H1 (cell line): ENCODE data around the gene TMEM135. TPM values are rescaled to one million over a fixed set of nuclear protein-coding genes. Genes with fewer than 3 reads are reported as not detected.

Experiments used
- CTCF ChIA-PET: fragments of 300-600 bp; sonication (Branson Sonifier 250); formaldehyde crosslinking; loops from one replicate; lab custom pipeline; 2021; ENCODE audit not compliant: partially characterized antibody; lab: Charles Lee
- POLR2A ChIA-PET: fragments of 300-600 bp; sonication (Branson Sonifier 250); formaldehyde crosslinking; loops from one replicate; lab custom pipeline; 2021; ENCODE audit warnings: inconsistent platforms; ENCODE audit not compliant: partially characterized antibody; lab: Charles Lee
- DNase-seq, 2 experiments: peaks; one replicate each; pipeline versions ENCODE4 v3.0.0 to v3.0.0-alpha.2; 2010 to 2022; ENCODE audit warnings: low spot score in 2 of 2, low read depth in 1 of 2, mixed read lengths in 1 of 2
- FAIRE-seq: peaks from 2 replicates; lab custom pipeline; 2011; peaks lifted over from hg19 to GRCh38; lab: Jason Lieb, UNC
- H2AFZ ChIP-seq: 2 replicates; pipeline ENCODE4 v1.8.1; 2012; ENCODE audit warnings: low read length, inconsistent platforms
- H2AK5ac ChIP-seq: 2 replicates; pipeline ENCODE4 v1.6.1; 2013; ENCODE audit warnings: low read depth, low read length
- H2BK120ac ChIP-seq: replicated peaks from 2 replicates; pipeline ENCODE3; 2013; ENCODE audit warnings: low read depth, low read length, inconsistent platforms
- H2BK12ac ChIP-seq: 2 replicates; pipeline ENCODE4 v1.6.1; 2013; ENCODE audit warnings: low read depth, low read length
- H2BK15ac ChIP-seq: 2 replicates; pipeline ENCODE4 v1.6.1; 2013; ENCODE audit warnings: low read length
- H2BK20ac ChIP-seq: 2 replicates; pipeline ENCODE4 v1.6.1; 2013; ENCODE audit warnings: low read length
- H2BK5ac ChIP-seq: 2 replicates; pipeline ENCODE4 v1.6.1; 2013; ENCODE audit warnings: low read depth, low read length
- H3K14ac ChIP-seq: 2 replicates; pipeline ENCODE4 v1.6.1; 2013; ENCODE audit warnings: inconsistent platforms; ENCODE audit not compliant: insufficient read length
- H3K18ac ChIP-seq: 2 replicates; pipeline ENCODE4 v1.6.1; 2013; ENCODE audit warnings: low read length; ENCODE audit errors: extremely low read depth
- H3K23ac ChIP-seq: 2 replicates; pipeline ENCODE4 v1.6.1; 2013; ENCODE audit warnings: inconsistent platforms; ENCODE audit not compliant: insufficient read length
- H3K23me2 ChIP-seq: 2 replicates; pipeline ENCODE4 v1.6.1; 2013; ENCODE audit warnings: low read depth, low read length
- H3K27ac ChIP-seq: 2 replicates; pipeline ENCODE4 v1.6.1; 2011; ENCODE audit warnings: low read depth, low read length, inconsistent platforms
- H3K27me3 ChIP-seq, 4 experiments: replicated peaks in 1 of 4; 1 replicate in 1 of 4; 2 replicates in 3 of 4; pipeline versions ENCODE4 v1.6.1 to v1.8.1; 2011 to 2013; ENCODE audit warnings: low read length in 3 of 4, mild to moderate bottlenecking in 3 of 4, inconsistent platforms in 2 of 4, mixed read lengths in 2 of 4, moderate library complexity in 1 of 4; ENCODE audit not compliant: control insufficient read depth in 3 of 4, insufficient read depth in 3 of 4; ENCODE audit errors: extremely low read depth in 1 of 4
- H3K36me3 ChIP-seq, 4 experiments: 2 replicates each; pipeline versions ENCODE4 v1.6.1 to v1.8.1; 2011 to 2013; ENCODE audit warnings: mild to moderate bottlenecking in 4 of 4, low read length in 3 of 4, moderate library complexity in 2 of 4, control low read depth in 1 of 4, inconsistent platforms in 1 of 4; ENCODE audit not compliant: insufficient read depth in 4 of 4, control insufficient read depth in 2 of 4
- H3K4ac ChIP-seq: replicated peaks from 2 replicates; pipeline ENCODE3; 2013; ENCODE audit warnings: low read length, low read depth, mixed read lengths, inconsistent platforms; ENCODE audit not compliant: insufficient read length
- H3K4me1 ChIP-seq, 4 experiments: replicated peaks in 1 of 4; 1 replicate in 1 of 4; 2 replicates in 3 of 4; pipeline versions ENCODE4 v1.6.1 to v1.8.1; 2011 to 2013; ENCODE audit warnings: low read length in 3 of 4, inconsistent platforms in 2 of 4, mixed read lengths in 1 of 4; ENCODE audit not compliant: insufficient read depth in 4 of 4, control insufficient read depth in 3 of 4
- H3K4me2 ChIP-seq, 2 experiments: 2 replicates each; pipeline versions ENCODE4 v1.6.1 to v1.8.1; 2011 to 2013; ENCODE audit warnings: low read depth in 2 of 2, low read length in 2 of 2, control low read depth in 1 of 2, inconsistent platforms in 1 of 2, mild to moderate bottlenecking in 1 of 2; ENCODE audit not compliant: insufficient read depth in 1 of 2
- H3K4me3 ChIP-seq, 4 experiments: fragments of 200-600, 300-600 bp in 1 of 4; sonication (generic), shearing (Covaris generic), sonication (Bioruptor Twin) in 1 of 4; 2 replicates each; pipeline versions ENCODE4 v1.5.1 to v1.8.1; 2011 to 2016; ENCODE audit warnings: low read length in 4 of 4, low read depth in 3 of 4, control low read depth in 2 of 4, inconsistent platforms in 2 of 4, mild to moderate bottlenecking in 2 of 4, mixed read lengths in 1 of 4, moderate library complexity in 1 of 4; ENCODE audit not compliant: insufficient read depth in 2 of 4; ENCODE audit errors: extremely low read depth in 1 of 4
- H3K56ac ChIP-seq: replicated peaks from 2 replicates; pipeline ENCODE3; 2013; ENCODE audit warnings: low read depth, mild to moderate bottlenecking, mixed read lengths, low read length, inconsistent platforms; ENCODE audit not compliant: insufficient read length
- H3K79me1 ChIP-seq: 2 replicates; pipeline ENCODE4 v1.6.1; 2013; ENCODE audit warnings: low read depth, low read length, control low read depth
- H3K79me2 ChIP-seq, 2 experiments: 2 replicates each; pipeline versions ENCODE4 v1.6.1 to v1.8.1; 2012 to 2013; ENCODE audit warnings: low read length in 2 of 2, mild to moderate bottlenecking in 2 of 2, inconsistent platforms in 1 of 2; ENCODE audit not compliant: insufficient read depth in 2 of 2, control insufficient read depth in 1 of 2
- H3K9ac ChIP-seq, 4 experiments: replicated peaks in 1 of 4; 1 replicate in 1 of 4; 2 replicates in 3 of 4; pipeline versions ENCODE4 v1.6.1 to v1.8.1; 2011 to 2013; ENCODE audit warnings: low read depth in 3 of 4, low read length in 3 of 4, control low read depth in 2 of 4, mild to moderate bottlenecking in 2 of 4, moderate library complexity in 2 of 4, inconsistent platforms in 1 of 4; ENCODE audit errors: extremely low read depth in 1 of 4
- H3K9me3 ChIP-seq, 2 experiments: 2 replicates each; pipeline versions ENCODE4 v1.6.1 to v1.8.1; 2012 to 2013; ENCODE audit warnings: mild to moderate bottlenecking in 2 of 2, moderate library complexity in 2 of 2, control low read depth in 1 of 2, inconsistent platforms in 1 of 2, low read depth in 1 of 2, low read length in 1 of 2, mixed read lengths in 1 of 2; ENCODE audit not compliant: insufficient read depth in 2 of 2
- H4K20me1 ChIP-seq, 2 experiments: replicated peaks in 1 of 2; 2 replicates each; pipeline versions ENCODE3 to v1.8.1; 2011 to 2013; ENCODE audit warnings: inconsistent platforms in 2 of 2, low read length in 2 of 2, mild to moderate bottlenecking in 1 of 2; ENCODE audit not compliant: insufficient read depth in 2 of 2, control insufficient read depth in 1 of 2
- H4K5ac ChIP-seq: 2 replicates; pipeline ENCODE4 v1.6.1; 2013; ENCODE audit warnings: low read length, low read depth, mixed read lengths, inconsistent platforms; ENCODE audit not compliant: insufficient read length
- H4K8ac ChIP-seq: 2 replicates; pipeline ENCODE4 v1.8.0; 2013; ENCODE audit warnings: mild to moderate bottlenecking, moderate library complexity, low read length, inconsistent platforms; ENCODE audit not compliant: insufficient read depth; ENCODE audit errors: extremely low read depth
- H4K91ac ChIP-seq: replicated peaks from 2 replicates; pipeline ENCODE3; 2013; ENCODE audit warnings: low read length, mixed read lengths, inconsistent platforms; ENCODE audit not compliant: insufficient read length
- CBX5 ChIP-seq: fragments of 300-800, 300-1000 bp; sonication (generic); IDR thresholded peaks from 2 replicates; pipeline ENCODE4 v1.7.1; 2016; ENCODE audit warnings: antibody characterized with exemption, low read length, low read depth
- CTBP2 ChIP-seq: IDR thresholded peaks from 2 replicates; pipeline ENCODE4 v1.7.0; 2011; ENCODE audit warnings: borderline replicate concordance, mild to moderate bottlenecking, moderate library complexity, mixed read lengths, low read length; ENCODE audit not compliant: insufficient read depth, insufficient read length
- CTCF ChIP-seq, 3 experiments: IDR thresholded peaks; 1 replicate in 2 of 3; 2 replicates in 1 of 3; pipeline versions ENCODE4 v1.5.1 to v1.6.1; 2011; ENCODE audit warnings: low read length in 3 of 3, mild to moderate bottlenecking in 3 of 3, inconsistent platforms in 2 of 3, low read depth in 1 of 3, moderate library complexity in 1 of 3; ENCODE audit not compliant: insufficient read depth in 1 of 3; ENCODE audit errors: control extremely low read depth in 1 of 3
- FOSL1 ChIP-seq: IDR thresholded peaks from 2 replicates; pipeline ENCODE4 v1.6.1; 2011; ENCODE audit warnings: mild to moderate bottlenecking, low read depth, low read length, moderate library complexity; ENCODE audit not compliant: insufficient read depth
- MAX ChIP-seq: IDR thresholded peaks from 2 replicates; pipeline ENCODE4 v1.6.1; 2012; ENCODE audit warnings: inconsistent platforms
- POLR2A ChIP-seq, 2 experiments: IDR thresholded peaks; 1 replicate in 1 of 2; 2 replicates in 1 of 2; pipeline ENCODE4 v1.6.1; 2011; ENCODE audit warnings: low read depth in 2 of 2, low read length in 2 of 2, mild to moderate bottlenecking in 2 of 2; ENCODE audit errors: control extremely low read depth in 1 of 2
- SP1 ChIP-seq: IDR thresholded peaks from 2 replicates; pipeline ENCODE4 v1.6.1; 2011; ENCODE audit warnings: low read depth, low read length
- WGBS, 2 experiments: shearing (Covaris generic) in 1 of 2; methylation state at CpG; one replicate each; pipeline versions ENCODE4 v1.1.6 to v1.1.7; 2013 to 2015; ENCODE audit warnings: low lambda C conversion rate in 2 of 2, mixed read lengths in 2 of 2, inconsistent platforms in 1 of 2, low coverage in 1 of 2, missing lambda C conversion rate in 1 of 2; ENCODE audit not compliant: insufficient replicate concordance in 2 of 2, insufficient coverage in 1 of 2, insufficient read length in 1 of 2; ENCODE audit errors: extremely low coverage in 1 of 2, missing lambda C conversion rate in 1 of 2; 5-methylcytosine and 5-hydroxymethylcytosine counted together
- polyA plus RNA-seq, 7 experiments: library from polyadenylated mRNA; depleted of rRNA in 3 of 7; stranded (reverse) in 5 of 7; unstranded in 2 of 7; fragments of >200 nt in 5 of 7; fragments of 200-250 nt in 2 of 7; gene quantifications; 1 replicate in 5 of 7; 2 replicates in 1 of 7; 4 replicates in 1 of 7; pipeline versions ENCODE4 v1.2.1 to v1.2.3, GENCODE V29; 2011 to 2013; ENCODE audit warnings: missing spikeins in 2 of 7, mixed read lengths in 2 of 7
- total RNA-seq: library from RNA; stranded (reverse); fragmentation: NEBNext Ultra II Directional; extraction: Animal tissue kit (Norgen Biotek cat#: 25700); gene quantifications from 2 replicates; pipeline ENCODE4 v1.2.1, GENCODE V29; 2021

Gene TMEM135
- total and polyA plus RNA-seq, 2 of the 8 experiments (the other 6 are each of a cell fraction or from before 2014, with no cell fraction given), result 9.3 to 31.3 TPM

- H3K14ac ChIP-seq, result no peak overlapping the region
- no peak overlapping the region for H3K56ac ChIP-seq
- TF ChIP-seq CTBP2 (no peak), MAX (no peak), SP1 (no peak), CBX5 (no peak), CTCF (IDR thresholded peaks at IDR 0.05; ENCODE audit: control extremely low read depth in 1 of 3, insufficient read depth in 1 of 3, low read depth in 1 of 3, low read length in 3 of 3) (no peak), FOSL1 (no peak), POLR2A (IDR thresholded peaks at IDR 0.05; ENCODE audit: control extremely low read depth in 1 of 2, low read depth in 2 of 2, low read length in 2 of 2) (no peak)
- FAIRE-seq (no peak), DNase-seq (no peak)
- H3K4me3 ChIP-seq, result no peak overlapping the region
- H2BK20ac ChIP-seq, result no peak overlapping the region
- H3K36me3 ChIP-seq, result peaks cover 0 to 4% (median 0%) of the 10 kb centered on the region in 4 experiments; a peak in 3 of 8 replicates
- peaks cover 0 to 4% (median 0%) of the 10 kb centered on the region in 4 experiments; a peak in 1 of 7 replicates for H3K4me1 ChIP-seq
- no peak overlapping the region for H3K4ac ChIP-seq
- no peaks in the 10 kb centered on the region for H3K27me3 ChIP-seq
- no peak overlapping the region for H3K23ac ChIP-seq
- H3K18ac ChIP-seq, result no peak overlapping the region
- H2AFZ ChIP-seq, result no peak overlapping the region
- H3K79me1 ChIP-seq, result no peaks in the 10 kb centered on the region
- H4K91ac ChIP-seq, result no peak overlapping the region
- no peak overlapping the region for H3K27ac ChIP-seq
- H4K20me1 ChIP-seq, result no peaks in the 10 kb centered on the region
- H3K9ac ChIP-seq, result no peak overlapping the region
- no peaks in the 10 kb centered on the region for H3K23me2 ChIP-seq
- H2BK5ac ChIP-seq, result no peak overlapping the region
- no peak overlapping the region for H3K4me2 ChIP-seq
- H2BK120ac ChIP-seq, result no peak overlapping the region
- no peak overlapping the region for H4K5ac ChIP-seq
- no peak overlapping the region for H2BK15ac ChIP-seq
- ChIA-PET CTCF (no interaction called here), POLR2A (no interaction called here)
- H2BK12ac ChIP-seq, result no peak overlapping the region
- no peak overlapping the region for H2AK5ac ChIP-seq
- 78% methylated on average over 2 of the region's 2 CpGs; no CpG with 5 or more reads in 1 of the 2 experiments for WGBS, 2 experiments
- no peaks in the 10 kb centered on the region for H3K79me2 ChIP-seq
- H3K9me3 ChIP-seq, result no peaks in the 10 kb centered on the region
- no peak overlapping the region for H4K8ac ChIP-seq
Observed at GRCh38 chr11:87317441-87317840, 279.7 kb downstream of the TMEM135 start.
